IMR-90 (cell line): ENCODE data around the gene PITPNM3.

Experiments used
- CEBPB ChIP-seq: IDR thresholded peaks from 2 replicates; pipeline ENCODE4 v1.6.1; 2012; ENCODE audit warnings: low read depth, low read length, improper control_type of control experiment
- CHD1 ChIP-seq: IDR thresholded peaks from 2 replicates; pipeline ENCODE4 v1.6.1; 2012; ENCODE audit warnings: low read depth, low read length, improper control_type of control experiment
- CTCF ChIP-seq: conservative IDR thresholded peaks from 2 replicates; pipeline ENCODE4 v1.5.1; 2012; ENCODE audit warnings: mild to moderate bottlenecking, low read depth, low read length, improper control_type of control experiment
- ELK1 ChIP-seq: fragments of 150-350 bp; IDR thresholded peaks from 2 replicates; pipeline ENCODE4 v1.6.1; 2016; ENCODE audit warnings: low read depth, mild to moderate bottlenecking, low read length, moderate library complexity, borderline replicate concordance
- FOS ChIP-seq: fragments of 150-350 bp; IDR thresholded peaks from 2 replicates; pipeline ENCODE4 v1.6.1; 2016; ENCODE audit warnings: low read depth, low read length
- MAFK ChIP-seq: IDR thresholded peaks from 2 replicates; pipeline ENCODE4 v1.6.1; 2012; ENCODE audit warnings: low read depth, low read length, improper control_type of control experiment
- MAZ ChIP-seq: IDR thresholded peaks from 2 replicates; pipeline ENCODE4 v1.6.1; 2012; ENCODE audit warnings: low read depth, mild to moderate bottlenecking, low read length, improper control_type of control experiment, moderate library complexity, borderline replicate concordance
- POLR2A ChIP-seq: IDR thresholded peaks from 2 replicates; pipeline ENCODE4 v1.6.1; 2012; ENCODE audit warnings: mild to moderate bottlenecking, low read depth, low read length
- RCOR1 ChIP-seq: IDR thresholded peaks from 2 replicates; pipeline ENCODE4 v1.6.1; 2012; ENCODE audit warnings: mild to moderate bottlenecking, low read length, improper control_type of control experiment; ENCODE audit not compliant: insufficient replicate concordance
- RFX5 ChIP-seq: IDR thresholded peaks from 2 replicates; pipeline ENCODE4 v1.8.0; 2012; ENCODE audit warnings: low read depth, mild to moderate bottlenecking, low read length, moderate library complexity
- SMC3 ChIP-seq: fragments of 150-350 bp; IDR thresholded peaks from 2 replicates; pipeline ENCODE4 v1.6.1; 2016; ENCODE audit warnings: low read depth, mild to moderate bottlenecking, antibody characterized with exemption, low read length, moderate library complexity

- TF ChIP-seq POLR2A (no peak), CEBPB (no peak), CTCF (no peak), RCOR1 (no peak), MAZ (no peak), FOS (no peak), MAFK (no peak), CHD1 (no peak), SMC3 (no peak), ELK1 (no peak), RFX5 (no peak)
These were observed 52.6 kb downstream of the PITPNM3 start for GRCh38 chr17:6503641-6504195.
